HepG2 (cell line): ENCODE measurements around the gene CDC42EP4. TPM values are rescaled to one million over a fixed set of nuclear protein-coding genes. Genes with fewer than 3 reads are reported as not detected.
A peak's percentile ranks its signal among the peaks of the same experiment; 100 is the strongest.

Experiments
- ATAC-seq: fragments of 200-7000 bp; cut with Tn5 transposase; 3 replicates; pipeline ENCODE4 v1.9.1; 2020; ENCODE audit warnings: mild to moderate bottlenecking, moderate library complexity
- BruUV-seq: library from RNA; stranded (reverse); fragments of 400-500 nt; replicated peaks from 2 replicates; lab custom pipeline; 2021; lab: Mats Ljungman, UMichigan
- CTCF ChIA-PET: fragments of 300-600 bp; formaldehyde crosslinking; extraction: SDS; loops from one replicate; lab custom pipeline; 2021; ENCODE audit warnings: low total read pairs, inconsistent platforms, low intra/inter-chr PET ratio; lab: Yijun Ruan, JAX
- POLR2A ChIA-PET: fragments of 350-600 bp; sonication (Branson Sonifier 250); formaldehyde crosslinking; loops from one replicate; lab custom pipeline; 2020; ENCODE audit warnings: antibody characterized with exemption, inconsistent platforms; lab: Yijun Ruan, JAX
- DNase-seq: peaks from one replicate; pipeline ENCODE4 v3.0.0-alpha.2; 2015; ENCODE audit warnings: low spot score
- FAIRE-seq: peaks from 3 replicates; lab custom pipeline; 2011; peaks lifted over from hg19 to GRCh38; lab: Jason Lieb, UNC
- H2AFZ ChIP-seq: one replicate; pipeline ENCODE4 v1.6.1; 2011; ENCODE audit warnings: low read length, inconsistent platforms
- H3K27ac ChIP-seq: fragments of 300-600 bp; 3 replicates; pipeline ENCODE4 v1.8.0; 2011; ENCODE audit warnings: mixed run types, mild to moderate bottlenecking, mixed read lengths, low read length, inconsistent platforms; ENCODE audit not compliant: insufficient read depth; ENCODE audit errors: extremely low read length
- H3K27me3 ChIP-seq, 2 experiments: fragments of 200-600 bp in 1 of 2; 2 replicates in 1 of 2; 3 replicates in 1 of 2; pipeline versions ENCODE4 v1.6.0 to v1.8.0; 2011; ENCODE audit warnings: low read length in 2 of 2, mild to moderate bottlenecking in 2 of 2, moderate library complexity in 2 of 2, inconsistent platforms in 1 of 2; ENCODE audit not compliant: insufficient read depth in 2 of 2, control insufficient read depth in 1 of 2
- H3K36me3 ChIP-seq, 2 experiments: fragments of 200-600 bp in 1 of 2; replicated peaks in 1 of 2; 2 replicates in 1 of 2; 3 replicates in 1 of 2; pipeline versions ENCODE4 v1.5.1 to v1.8.0; 2011; ENCODE audit warnings: low read length in 2 of 2, inconsistent platforms in 1 of 2; ENCODE audit not compliant: insufficient read depth in 2 of 2, control insufficient read depth in 1 of 2
- H3K4me1 ChIP-seq: 2 replicates; pipeline ENCODE4 v1.5.1; 2012; ENCODE audit warnings: low read length, inconsistent platforms; ENCODE audit not compliant: insufficient read depth
- H3K4me2 ChIP-seq: 2 replicates; pipeline ENCODE4 v1.6.0; 2011; ENCODE audit warnings: low read depth, low read length, inconsistent platforms
- H3K4me3 ChIP-seq, 3 experiments: fragments of 200-600 bp in 1 of 3; sonication (generic), shearing (Covaris generic) in 1 of 3; replicated peaks in 1 of 3; 2 replicates each; pipeline ENCODE4 v1.5.1; 2011 to 2016; ENCODE audit warnings: low read length in 3 of 3, inconsistent platforms in 2 of 3, low read depth in 2 of 3, mild to moderate bottlenecking in 2 of 3, control low read depth in 1 of 3, mixed read lengths in 1 of 3; ENCODE audit not compliant: insufficient read depth in 1 of 3
- H3K79me2 ChIP-seq: one replicate; pipeline ENCODE4 v1.6.1; 2011; ENCODE audit warnings: low read length, inconsistent platforms; ENCODE audit not compliant: insufficient read depth
- H3K9ac ChIP-seq: 2 replicates; pipeline ENCODE4 v1.6.0; 2011; ENCODE audit warnings: mild to moderate bottlenecking, low read depth, low read length, inconsistent platforms; ENCODE audit not compliant: insufficient read depth
- H3K9me3 ChIP-seq: 2 replicates; pipeline ENCODE4 v1.5.1; 2012; ENCODE audit warnings: mild to moderate bottlenecking, low read length
- H4K20me1 ChIP-seq: 2 replicates; pipeline ENCODE4 v1.6.0; 2011; ENCODE audit warnings: inconsistent platforms, mild to moderate bottlenecking, low read length, moderate library complexity; ENCODE audit not compliant: insufficient read depth
- GABPB1 ChIP-seq: IDR thresholded peaks from 2 replicates; pipeline ENCODE4 v1.6.1; 2016; ENCODE audit warnings: mild to moderate bottlenecking, missing genetic modification reagents, moderate library complexity, missing compliant biosample characterization
- HDAC2 ChIP-seq: sonication (generic); formaldehyde crosslinking; IDR thresholded peaks from 2 replicates; pipeline ENCODE4 v1.4.0; 2020; ENCODE audit warnings: missing genetic modification reagents
- MTF2 ChIP-seq: sonication (generic); formaldehyde crosslinking; IDR thresholded peaks from 2 replicates; pipeline ENCODE4 v1.5.0; 2020; ENCODE audit warnings: missing genetic modification reagents, borderline replicate concordance
- NAIF1 ChIP-seq: sonication (generic); formaldehyde crosslinking; IDR thresholded peaks from 2 replicates; pipeline ENCODE4 v1.5.0; 2020; ENCODE audit warnings: mild to moderate bottlenecking, missing genetic modification reagents, borderline replicate concordance
- NKX3-1 ChIP-seq: sonication (generic); formaldehyde crosslinking; IDR thresholded peaks from 2 replicates; pipeline ENCODE4 v1.5.0; 2020; ENCODE audit warnings: missing genetic modification reagents
- PAF1 ChIP-seq: IDR thresholded peaks from 2 replicates; pipeline ENCODE4 v1.6.1; 2016; ENCODE audit warnings: missing genetic modification reagents, missing compliant biosample characterization
- PAX8 ChIP-seq: sonication (generic); formaldehyde crosslinking; IDR thresholded peaks from 2 replicates; pipeline ENCODE4 v1.8.0; 2022; ENCODE audit warnings: mild to moderate bottlenecking, missing genetic modification reagents, borderline replicate concordance
- PITX1 ChIP-seq: sonication (generic); formaldehyde crosslinking; IDR thresholded peaks from 2 replicates; pipeline ENCODE4 v1.5.1; 2020; ENCODE audit warnings: mild to moderate bottlenecking, missing genetic modification reagents
- POLR2G ChIP-seq: fragments of 200-400 bp; formaldehyde crosslinking; IDR thresholded peaks from 2 replicates; pipeline ENCODE4 v1.6.1; 2018; ENCODE audit warnings: mild to moderate bottlenecking, low read depth, low read length, moderate library complexity
- RFXAP ChIP-seq: sonication (generic); formaldehyde crosslinking; IDR thresholded peaks from 2 replicates; pipeline ENCODE4 v1.4.0; 2020; ENCODE audit warnings: missing genetic modification reagents, borderline replicate concordance
- SAP130 ChIP-seq: IDR thresholded peaks from 2 replicates; pipeline ENCODE4 v1.6.1; 2016; ENCODE audit warnings: low read depth
- TCF7L2 ChIP-seq: IDR thresholded peaks from 2 replicates; pipeline ENCODE4 v1.6.1; 2011; ENCODE audit warnings: mild to moderate bottlenecking, low read depth, low read length, moderate library complexity
- ZBTB38 ChIP-seq: sonication (generic); formaldehyde crosslinking; IDR thresholded peaks from 2 replicates; pipeline ENCODE4 v1.5.1; 2020; ENCODE audit warnings: mild to moderate bottlenecking, missing genetic modification reagents
- ZNF256 ChIP-seq: sonication (generic); formaldehyde crosslinking; conservative IDR thresholded peaks from 2 replicates; pipeline ENCODE4 v1.4.0; 2020; ENCODE audit warnings: missing genetic modification reagents
- ZNF589 ChIP-seq: sonication (generic); formaldehyde crosslinking; conservative IDR thresholded peaks from 2 replicates; pipeline ENCODE4 v1.8.0; 2022; ENCODE audit warnings: mild to moderate bottlenecking, moderate library complexity, missing genetic modification reagents
- ZNF713 ChIP-seq: sonication (generic); formaldehyde crosslinking; IDR thresholded peaks from 2 replicates; pipeline ENCODE4 v1.4.0; 2020; ENCODE audit warnings: mild to moderate bottlenecking, missing genetic modification reagents
- ZZZ3 ChIP-seq: sonication (generic); formaldehyde crosslinking; IDR thresholded peaks from 2 replicates; pipeline ENCODE4 v1.4.0; 2020; ENCODE audit warnings: missing genetic modification reagents, mild to moderate bottlenecking, borderline replicate concordance
- WGBS: methylation state at CpG from one replicate; pipeline ENCODE4 v1.1.6; 2017; ENCODE audit warnings: low lambda C conversion rate; 5-methylcytosine and 5-hydroxymethylcytosine counted together
- in situ Hi-C: cut with HindIII; loops from 2 replicates; pipeline ENCODE4 v1.10.0; 2017; ENCODE audit warnings: low pct_unique_long_range_greater_than_20kb; ENCODE audit not compliant: extremely low pct_ligation_motif_present
- intact Hi-C: fragments of 100-400 bp; cut with micrococcal nuclease; formaldehyde crosslinking; loops from one replicate; pipeline ENCODE4 v1.10.0; 2022; ENCODE audit not compliant: unreplicated experiment
- polyA plus RNA-seq, 8 experiments: library from polyadenylated mRNA; depleted of rRNA in 3 of 8; stranded (reverse) in 7 of 8; unstranded in 1 of 8; fragments of >200 nt; fragmentation: Illumina TruSeq in 4 of 8; extraction: Trizol in 4 of 8; gene quantifications; 2 replicates each; pipeline versions ENCODE4 v1.2.1 to v1.2.3, GENCODE V29; 2011 to 2016; ENCODE audit warnings: low read depth in 4 of 8, missing spikeins in 1 of 8, mixed read lengths in 1 of 8; ENCODE audit not compliant: insufficient read depth in 1 of 8
- total RNA-seq, 5 experiments: library from RNA; depleted of rRNA; stranded (reverse); fragments of >200 nt; fragmentation: Illumina TruSeq; extraction: Trizol; gene quantifications; 2 replicates each; pipeline ENCODE4 v1.2.3, GENCODE V29; 2016; ENCODE audit warnings: low read depth in 1 of 5
- TF ChIP-seq, protein P1 (sequence below): sonication (generic); formaldehyde crosslinking; IDR thresholded peaks from 2 replicates; pipeline ENCODE4 v1.4.0; 2020; ENCODE audit warnings: mild to moderate bottlenecking, low read depth, missing genetic modification reagents
- TF ChIP-seq, protein P2 (sequence below): sonication (generic); formaldehyde crosslinking; IDR thresholded peaks from 2 replicates; pipeline ENCODE4 v1.4.0; 2020; ENCODE audit warnings: missing genetic modification reagents, borderline replicate concordance
- TF ChIP-seq, protein P3 (sequence below): sonication (generic); formaldehyde crosslinking; IDR thresholded peaks from 2 replicates; pipeline ENCODE4 v1.4.0; 2020; ENCODE audit warnings: mild to moderate bottlenecking, missing genetic modification reagents

Gene CDC42EP4
- total and polyA plus RNA-seq, 2 of the 13 experiments (the other 11 are each of a cell fraction or from before 2014, with no cell fraction given): 19.0 to 54.0 TPM

DNA sequence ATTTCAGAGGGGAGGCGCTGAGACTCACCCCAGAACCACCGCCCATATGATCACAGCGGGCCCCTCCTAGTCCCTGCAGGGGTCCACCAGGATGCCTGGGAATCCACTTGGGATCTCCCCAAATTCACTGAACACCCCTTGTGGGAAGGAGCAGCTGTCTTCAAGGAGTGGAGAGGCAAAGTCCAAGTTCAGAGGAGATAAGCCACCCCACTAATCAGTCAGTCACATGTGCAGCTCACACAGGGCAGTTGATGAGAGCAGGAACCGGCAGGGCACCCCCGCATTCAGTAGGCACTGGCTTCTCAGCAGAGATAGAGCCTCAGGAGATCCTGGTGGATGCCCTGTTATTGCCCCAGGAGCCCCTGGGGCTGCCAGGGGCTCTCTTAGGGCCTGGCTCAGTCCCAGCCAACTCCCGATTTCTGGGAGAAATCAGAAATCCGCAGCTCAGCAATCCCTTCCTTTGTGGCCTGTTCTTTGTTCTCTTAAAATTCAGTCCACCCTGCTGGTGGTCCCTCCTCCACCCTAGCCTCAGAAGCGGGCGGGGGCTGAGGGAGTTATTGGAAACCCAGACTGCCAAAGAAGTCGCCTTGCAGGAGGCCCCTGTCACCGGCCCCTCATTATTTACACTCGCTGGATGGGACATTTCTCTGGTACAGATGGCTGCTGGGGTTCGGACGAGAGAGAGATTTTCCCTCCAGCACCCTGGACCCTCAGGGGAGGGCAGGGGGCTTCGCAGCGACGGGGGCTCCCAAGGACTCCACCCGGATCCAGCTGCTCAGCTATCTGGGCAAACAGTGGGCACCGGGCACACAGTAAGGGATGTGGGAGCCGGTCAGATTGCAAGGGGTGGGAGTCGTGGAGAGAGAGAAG, 1.8 kb downstream of the CDC42EP4 start:
- Histone ChIP-seq H4K20me1 (peaks cover 33% of the 10 kb centered on the region; the same call in 1 of the 2 replicates), H3K36me3 (peaks cover 5 to 10% of the 10 kb centered on the region in 2 experiments; a peak in 3 of 5 replicates), H3K4me2 (peak overlapping the region; percentile 97), H3K27me3 (peaks cover 0 to 9% of the 10 kb centered on the region in 2 experiments; a peak in 2 of 5 replicates), H3K9me3 (no peaks in the 10 kb centered on the region), H3K4me1 (peaks cover 72% of the 10 kb centered on the region), H3K27ac (peak overlapping the region; percentile 87), H3K9ac (peak overlapping the region; percentile 86), H2AFZ (no peak overlapping the region), H3K4me3 (peak overlapping the region; percentile 80 to 99 (median 99)), H3K79me2 (peaks cover 54% of the 10 kb centered on the region)
- FAIRE-seq (no peak), ATAC-seq (no peak; the same call in 2 of the 3 replicates), DNase-seq (no peak)
- WGBS: 7% methylated on average over 21 of the region's 21 CpGs
- intact Hi-C loops: loop anchor here (2.0 to 5.0 kb wide), 3 partner anchors 13 to 108 kb away; no protein-coding TSS in a partner anchor
- ChIA-PET POLR2A (interaction anchor here (0.9 to 8.2 kb wide), 18 partner anchors 8 to 109 kb away, joined by 3 to 204 read pairs (median 8); partner anchors contain the start of gene CPSF4L), CTCF (interaction anchor here (1.1 to 2.3 kb wide), 3 partner anchors 48 to 60 kb away, joined by 3 to 7 read pairs (median 4); partner anchors contain the start of gene CPSF4L)
- TSS peak; percentile 69 for BruUV-seq
- in situ Hi-C loops: loop anchor here (5.0 kb wide), 2 partner anchors 48 to 52 kb away; partner anchors contain the start of gene CPSF4L
- TF ChIP-seq TCF7L2 (no peak), ZNF256 (CRISPR knock-in tag) (no peak), HDAC2 (CRISPR knock-in tag) (no peak), ZBTB38 (CRISPR knock-in tag) (no peak), ZNF589 (0 out of 2 replicates have a peak, but pooled peaks have one; percentile 6), PAX8 (CRISPR knock-in tag) (0 out of 2 replicates have a peak, but pooled peaks have one; percentile 6), POLR2G (peak; percentile 58), PAF1 (CRISPR knock-in tag) (no peak), NAIF1 (CRISPR knock-in tag) (no peak), ZNF713 (no peak), SAP130 (CRISPR knock-in tag) (no peak; the same call in 1 of the 2 replicates), RFXAP (CRISPR knock-in tag) (no peak), ZZZ3 (no peak), PITX1 (CRISPR knock-in tag) (0 out of 2 replicates have a peak, but pooled peaks have one; percentile 35), MTF2 (CRISPR knock-in tag) (0 out of 2 replicates have a peak, but pooled peaks have one; percentile 22), GABPB1 (CRISPR knock-in tag) (no peak), NKX3-1 (no peak)
- TF ChIP-seq, protein P1, sequence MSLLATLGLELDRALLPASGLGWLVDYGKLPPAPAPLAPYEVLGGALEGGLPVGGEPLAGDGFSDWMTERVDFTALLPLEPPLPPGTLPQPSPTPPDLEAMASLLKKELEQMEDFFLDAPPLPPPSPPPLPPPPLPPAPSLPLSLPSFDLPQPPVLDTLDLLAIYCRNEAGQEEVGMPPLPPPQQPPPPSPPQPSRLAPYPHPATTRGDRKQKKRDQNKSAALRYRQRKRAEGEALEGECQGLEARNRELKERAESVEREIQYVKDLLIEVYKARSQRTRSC (CRISPR knock-in tag): no peak
- TF ChIP-seq, protein P2, sequence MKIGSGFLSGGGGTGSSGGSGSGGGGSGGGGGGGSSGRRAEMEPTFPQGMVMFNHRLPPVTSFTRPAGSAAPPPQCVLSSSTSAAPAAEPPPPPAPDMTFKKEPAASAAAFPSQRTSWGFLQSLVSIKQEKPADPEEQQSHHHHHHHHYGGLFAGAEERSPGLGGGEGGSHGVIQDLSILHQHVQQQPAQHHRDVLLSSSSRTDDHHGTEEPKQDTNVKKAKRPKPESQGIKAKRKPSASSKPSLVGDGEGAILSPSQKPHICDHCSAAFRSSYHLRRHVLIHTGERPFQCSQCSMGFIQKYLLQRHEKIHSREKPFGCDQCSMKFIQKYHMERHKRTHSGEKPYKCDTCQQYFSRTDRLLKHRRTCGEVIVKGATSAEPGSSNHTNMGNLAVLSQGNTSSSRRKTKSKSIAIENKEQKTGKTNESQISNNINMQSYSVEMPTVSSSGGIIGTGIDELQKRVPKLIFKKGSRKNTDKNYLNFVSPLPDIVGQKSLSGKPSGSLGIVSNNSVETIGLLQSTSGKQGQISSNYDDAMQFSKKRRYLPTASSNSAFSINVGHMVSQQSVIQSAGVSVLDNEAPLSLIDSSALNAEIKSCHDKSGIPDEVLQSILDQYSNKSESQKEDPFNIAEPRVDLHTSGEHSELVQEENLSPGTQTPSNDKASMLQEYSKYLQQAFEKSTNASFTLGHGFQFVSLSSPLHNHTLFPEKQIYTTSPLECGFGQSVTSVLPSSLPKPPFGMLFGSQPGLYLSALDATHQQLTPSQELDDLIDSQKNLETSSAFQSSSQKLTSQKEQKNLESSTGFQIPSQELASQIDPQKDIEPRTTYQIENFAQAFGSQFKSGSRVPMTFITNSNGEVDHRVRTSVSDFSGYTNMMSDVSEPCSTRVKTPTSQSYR (CRISPR knock-in tag): no peak
- TF ChIP-seq, protein P3, sequence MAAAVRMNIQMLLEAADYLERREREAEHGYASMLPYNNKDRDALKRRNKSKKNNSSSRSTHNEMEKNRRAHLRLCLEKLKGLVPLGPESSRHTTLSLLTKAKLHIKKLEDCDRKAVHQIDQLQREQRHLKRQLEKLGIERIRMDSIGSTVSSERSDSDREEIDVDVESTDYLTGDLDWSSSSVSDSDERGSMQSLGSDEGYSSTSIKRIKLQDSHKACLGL: 0 out of 2 replicates have a peak, but pooled peaks have one; percentile 8
